SU-DHL-6 (cell line): ENCODE results near the gene NBEAL1.
"Not testable (repeated sequence)": the region's sequence is repeated elsewhere in the genome, so short reads cannot be mapped to it uniquely, and the experiment has no call there.

ENCODE experiments used
- H2AFZ ChIP-seq: fragments of 200-600 bp; sonication (generic); 2 replicates; pipeline ENCODE4 v1.6.1; 2014; ENCODE audit warnings: low read depth, mild to moderate bottlenecking, moderate library complexity, mixed read lengths, antibody characterized with exemption, low read length; ENCODE audit not compliant: severe bottlenecking
- H3F3A ChIP-seq: fragments of 200-600 bp; shearing (Covaris generic); 2 replicates; pipeline ENCODE4 v1.6.0; 2016; ENCODE audit warnings: antibody characterized with exemption, mild to moderate bottlenecking; ENCODE audit not compliant: insufficient read depth
- H3K27ac ChIP-seq: fragments of 200-600 bp; sonication (generic); 2 replicates; pipeline ENCODE4 v1.5.1; 2016; ENCODE audit warnings: low read depth, mild to moderate bottlenecking, low read length, moderate library complexity, mixed read lengths
- H3K27me3 ChIP-seq: fragments of 200-600 bp; sonication (generic), shearing (Covaris generic); 2 replicates; pipeline ENCODE4 v1.6.0; 2014; ENCODE audit warnings: mild to moderate bottlenecking, low read length
- H3K36me3 ChIP-seq: fragments of 200-600 bp; sonication (generic); 2 replicates; pipeline ENCODE4 v1.6.1; 2014; ENCODE audit warnings: mild to moderate bottlenecking, low read length, mixed read lengths
- H3K4me2 ChIP-seq: fragments of 300-600, 200-600 bp; shearing (Covaris generic), sonication (generic); 2 replicates; pipeline ENCODE4 v1.6.0; 2014; ENCODE audit warnings: low read length, low read depth, mild to moderate bottlenecking; ENCODE audit not compliant: poor library complexity, severe bottlenecking
- H3K4me3 ChIP-seq: fragments of 200-600 bp; sonication (generic); 2 replicates; pipeline ENCODE4 v1.5.1; 2014; ENCODE audit warnings: antibody characterized with exemption, low read length, mild to moderate bottlenecking, mixed read lengths; ENCODE audit not compliant: insufficient read depth, poor library complexity, severe bottlenecking
- H3K79me2 ChIP-seq: fragments of 200-600 bp; sonication (generic); 2 replicates; pipeline ENCODE4 v1.6.1; 2014; ENCODE audit warnings: mild to moderate bottlenecking, low read length, moderate library complexity; ENCODE audit not compliant: insufficient read depth
- H3K9ac ChIP-seq: fragments of 200-600 bp; sonication (generic); 2 replicates; pipeline ENCODE4 v1.7.0; 2014; ENCODE audit warnings: mild to moderate bottlenecking, low read length
- H3K9me2 ChIP-seq: fragments of 200-600 bp; sonication (generic); replicated peaks from 2 replicates; pipeline ENCODE4 v1.6.1; 2014; ENCODE audit warnings: low read length; ENCODE audit not compliant: insufficient read depth
- H3K9me3 ChIP-seq: fragments of 200-600 bp; sonication (generic); 2 replicates; pipeline ENCODE4 v1.6.1; 2014; ENCODE audit warnings: low read length, mixed read lengths; ENCODE audit not compliant: insufficient read depth
- H4K20me1 ChIP-seq: fragments of 200-600 bp; sonication (generic); 2 replicates; pipeline ENCODE4 v1.6.1; 2014; ENCODE audit warnings: low read depth, mild to moderate bottlenecking, antibody characterized with exemption, low read length, moderate library complexity, mixed read lengths
- CTCF ChIP-seq: fragments of 200-600 bp; sonication (generic); IDR thresholded peaks from one replicate; pipeline ENCODE4 v1.5.1; 2017; ENCODE audit warnings: antibody characterized with exemption, mild to moderate bottlenecking, low read length, moderate library complexity; ENCODE audit not compliant: insufficient read depth, poor library complexity, severe bottlenecking
- EZH2phosphoT487 ChIP-seq: fragments of 200-600 bp; sonication (generic), shearing (Covaris generic); conservative IDR thresholded peaks from 2 replicates; pipeline ENCODE4 v1.6.1; 2018; ENCODE audit warnings: mild to moderate bottlenecking, antibody characterized with exemption, low read length, moderate library complexity, mixed read lengths

Gene NBEAL1

DNA sequence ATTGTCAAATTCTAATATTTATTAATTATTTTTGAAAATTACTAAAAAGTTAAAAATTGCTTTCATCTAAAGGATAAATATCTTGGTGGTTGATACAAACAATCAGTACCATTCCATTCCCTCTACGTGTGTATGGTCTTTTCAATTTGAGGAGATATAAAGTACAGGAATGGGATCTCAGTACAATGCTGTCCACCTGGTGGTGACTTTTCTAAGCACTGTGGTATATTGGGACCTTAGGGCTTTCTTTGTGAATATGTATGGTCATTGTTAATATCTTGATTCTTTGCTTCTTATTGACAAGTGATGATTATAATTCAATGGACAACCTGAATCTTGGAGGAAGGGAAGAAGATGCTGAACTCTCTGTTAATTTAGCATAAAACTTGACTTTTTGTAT lies 83.1 kb downstream of the NBEAL1 start:
- Histone ChIP-seq H3K9me3 (no peaks in the 10 kb centered on the region), H3K27ac (no peak overlapping the region), H3F3A (peaks cover 8% of the 10 kb centered on the region; the same call in 1 of the 2 replicates), H3K4me2 (no peak overlapping the region), H4K20me1 (no peaks in the 10 kb centered on the region), H3K79me2 (no peaks in the 10 kb centered on the region), H3K9ac (no peak overlapping the region), H3K9me2 (no peaks in the 10 kb centered on the region), H3K4me3 (no peak overlapping the region), H3K36me3 (no peaks in the 10 kb centered on the region), H2AFZ (no peak overlapping the region), H3K27me3 (no peaks in the 10 kb centered on the region)
- TF ChIP-seq CTCF (no peak), EZH2phosphoT487 (no peak)

GRCh38 chr2:203102357-203102756 lies 87.7 kb downstream of the NBEAL1 start:
- not testable (repeated sequence) for H3K27ac ChIP-seq, H3K79me2 ChIP-seq, H3K9me3 ChIP-seq, H3K9me2 ChIP-seq, H3K4me3 ChIP-seq, H2AFZ ChIP-seq, H3K27me3 ChIP-seq, H3K9ac ChIP-seq, H3F3A ChIP-seq, H4K20me1 ChIP-seq, H3K36me3 ChIP-seq, H3K4me2 ChIP-seq

DNA sequence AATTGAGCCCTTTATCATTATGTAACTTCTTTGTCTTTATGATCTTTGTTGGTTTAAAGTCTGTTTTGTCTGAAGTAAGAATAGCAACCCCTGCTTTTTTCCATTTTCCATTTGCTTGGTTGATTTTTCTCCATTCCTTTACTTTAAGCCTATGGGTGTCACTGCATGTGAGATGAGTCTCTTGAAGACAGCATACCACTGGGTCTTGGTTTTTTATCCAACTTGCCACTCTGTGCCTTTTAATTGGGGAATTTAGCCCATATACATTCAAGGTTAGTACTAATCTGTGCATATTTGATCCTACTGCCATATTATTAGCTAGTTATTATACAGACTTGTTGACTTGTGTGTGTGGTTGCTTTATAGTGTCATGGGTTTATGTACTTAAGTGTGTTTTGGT lies 89.6 kb downstream of the NBEAL1 start:
- Histone ChIP-seq H3K9me3 (no peaks in the 10 kb centered on the region; the same call in 1 of the 2 replicates), H3K36me3 (0 out of 2 replicates have a peak, but pooled peaks cover 5% of the 10 kb centered on the region), H3K4me2 (no peak overlapping the region), H3K79me2 (no peaks in the 10 kb centered on the region), H3K27me3 (no peaks in the 10 kb centered on the region), H3K9ac (no peak overlapping the region), H3K4me3 (no peak overlapping the region), H4K20me1 (no peaks in the 10 kb centered on the region), H2AFZ (no peak overlapping the region), H3K27ac (no peak overlapping the region), H3F3A (no peaks in the 10 kb centered on the region), H3K9me2 (no peaks in the 10 kb centered on the region)
- TF ChIP-seq EZH2phosphoT487, result no peak
- no peak for TF ChIP-seq CTCF

DNA sequence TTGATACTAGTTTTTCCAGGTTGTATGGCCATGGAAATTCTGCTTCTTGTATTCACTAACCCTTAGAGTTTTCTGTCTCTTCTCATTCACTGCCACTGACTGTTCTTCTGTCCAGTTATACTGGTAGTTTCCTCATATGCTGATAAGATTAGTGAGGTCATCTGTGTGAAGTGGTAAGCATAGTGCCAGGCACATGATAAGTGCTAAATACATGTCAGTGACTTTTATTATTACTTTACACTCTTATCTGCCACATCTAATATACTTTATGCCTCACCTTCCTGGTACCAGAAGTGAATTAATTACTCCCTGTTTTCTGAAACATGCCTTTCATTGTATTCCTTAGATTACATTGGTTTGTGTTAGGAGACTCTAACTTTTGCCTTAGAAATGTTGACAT lies 91.3 kb downstream of the NBEAL1 start:
- Histone ChIP-seq H3K9me2 (no peaks in the 10 kb centered on the region), H3F3A (no peaks in the 10 kb centered on the region), H2AFZ (no peak overlapping the region), H3K9me3 (no peaks in the 10 kb centered on the region; the same call in 1 of the 2 replicates), H3K4me2 (no peak overlapping the region), H4K20me1 (no peaks in the 10 kb centered on the region), H3K27me3 (no peaks in the 10 kb centered on the region), H3K9ac (no peak overlapping the region), H3K27ac (no peak overlapping the region), H3K4me3 (no peak overlapping the region), H3K36me3 (0 out of 2 replicates have a peak, but pooled peaks cover 5% of the 10 kb centered on the region), H3K79me2 (no peaks in the 10 kb centered on the region)
- TF ChIP-seq EZH2phosphoT487, result no peak
- no peak for TF ChIP-seq CTCF

GRCh38 chr2:203110496-203110895 lies 95.8 kb downstream of the NBEAL1 start:
- H3K9me3 ChIP-seq, H3K79me2 ChIP-seq, H3K9ac ChIP-seq, H3K9me2 ChIP-seq, H3K27me3 ChIP-seq, H3F3A ChIP-seq, H3K27ac ChIP-seq, H3K36me3 ChIP-seq, H3K4me3 ChIP-seq, H3K4me2 ChIP-seq, H2AFZ ChIP-seq, H4K20me1 ChIP-seq: not testable (repeated sequence)
